ENCODE results near the gene PGM5. TPM values are rescaled to one million over a fixed set of nuclear protein-coding genes. Genes with fewer than 3 reads are reported as not detected.

PGM5 gene
- total RNA-seq, 1 donor from 2014 or later = 9.8 TPM

DNA sequence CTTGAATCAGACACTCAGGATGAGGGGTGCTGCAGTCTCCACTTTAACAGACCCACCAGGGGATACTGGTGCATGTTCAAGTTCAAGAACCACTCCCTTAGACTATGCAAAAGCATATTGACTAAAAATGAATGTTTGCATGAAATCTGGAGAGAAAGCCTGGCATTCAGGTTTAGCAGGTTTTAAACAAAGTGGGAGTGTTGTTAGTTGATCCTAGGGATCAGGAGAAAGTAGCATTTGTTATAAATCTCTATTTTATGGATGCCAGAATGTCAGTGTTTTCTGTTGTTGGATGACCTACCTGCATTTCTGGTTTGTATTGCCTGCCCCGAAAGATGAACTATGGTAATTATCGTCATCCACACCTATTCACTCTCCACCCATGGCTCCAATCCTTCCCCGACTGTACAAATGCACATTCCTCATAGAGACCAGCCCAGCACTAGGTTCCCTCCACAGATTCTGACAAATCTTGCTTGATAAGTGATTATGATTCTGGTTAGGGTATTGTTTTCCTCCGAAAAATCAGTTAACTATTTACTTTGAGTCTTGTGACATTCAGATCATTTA is 167.0 kb downstream of the PGM5 start:
- peak overlapping the region; percentile 81 for H3K27ac Mint-ChIP-seq
- H3K27me3 Mint-ChIP-seq (ENCODE audit: low read depth) = peaks cover 8% of the 10 kb centered on the region
- H3K4me3 Mint-ChIP-seq = no peak overlapping the region
- H3K4me1 Mint-ChIP-seq = peaks cover 30% of the 10 kb centered on the region
- DNase-seq (ENCODE audit: low spot score in 2 of 2, unreplicated experiment in 2 of 2) = no peak
- peaks cover 12% of the 10 kb centered on the region for H3K9me3 Mint-ChIP-seq
- no peaks in the 10 kb centered on the region for H3K36me3 Mint-ChIP-seq
- TF ChIP-seq, protein P1, sequence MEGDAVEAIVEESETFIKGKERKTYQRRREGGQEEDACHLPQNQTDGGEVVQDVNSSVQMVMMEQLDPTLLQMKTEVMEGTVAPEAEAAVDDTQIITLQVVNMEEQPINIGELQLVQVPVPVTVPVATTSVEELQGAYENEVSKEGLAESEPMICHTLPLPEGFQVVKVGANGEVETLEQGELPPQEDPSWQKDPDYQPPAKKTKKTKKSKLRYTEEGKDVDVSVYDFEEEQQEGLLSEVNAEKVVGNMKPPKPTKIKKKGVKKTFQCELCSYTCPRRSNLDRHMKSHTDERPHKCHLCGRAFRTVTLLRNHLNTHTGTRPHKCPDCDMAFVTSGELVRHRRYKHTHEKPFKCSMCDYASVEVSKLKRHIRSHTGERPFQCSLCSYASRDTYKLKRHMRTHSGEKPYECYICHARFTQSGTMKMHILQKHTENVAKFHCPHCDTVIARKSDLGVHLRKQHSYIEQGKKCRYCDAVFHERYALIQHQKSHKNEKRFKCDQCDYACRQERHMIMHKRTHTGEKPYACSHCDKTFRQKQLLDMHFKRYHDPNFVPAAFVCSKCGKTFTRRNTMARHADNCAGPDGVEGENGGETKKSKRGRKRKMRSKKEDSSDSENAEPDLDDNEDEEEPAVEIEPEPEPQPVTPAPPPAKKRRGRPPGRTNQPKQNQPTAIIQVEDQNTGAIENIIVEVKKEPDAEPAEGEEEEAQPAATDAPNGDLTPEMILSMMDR (IDR thresholded peaks at IDR 0.05; ENCODE audit: unreplicated experiment) = no peak

DNA sequence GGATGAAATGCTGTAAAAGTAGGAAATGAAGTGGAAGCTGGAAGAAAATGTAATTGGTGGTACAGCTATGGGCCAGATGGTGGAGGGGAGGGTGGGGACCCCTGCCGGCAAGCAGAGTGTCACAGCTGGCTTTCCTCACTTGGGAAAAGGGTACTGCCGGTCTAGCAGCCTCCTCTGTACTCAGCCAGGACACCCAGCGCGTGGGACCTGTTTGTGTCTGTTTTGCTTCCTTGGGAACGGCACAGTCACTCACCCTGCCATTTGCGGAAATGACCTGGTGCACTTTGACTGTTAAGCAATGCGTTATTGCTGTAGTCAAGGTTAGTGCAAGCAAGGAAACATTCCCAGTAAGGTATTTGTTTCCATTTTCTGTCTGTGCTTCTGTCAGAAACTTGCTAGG is 174.2 kb downstream of the PGM5 start:
- DNase-seq (ENCODE audit: low spot score in 2 of 2, unreplicated experiment in 2 of 2) = no peak
- Mint-ChIP-seq H3K27ac (no peak overlapping the region), H3K4me3 (no peak overlapping the region), H3K4me1 (peaks cover 3% of the 10 kb centered on the region), H3K36me3 (no peaks in the 10 kb centered on the region), H3K9me3 (no peaks in the 10 kb centered on the region), H3K27me3 (ENCODE audit: low read depth) (peaks cover 25% of the 10 kb centered on the region)
- TF ChIP-seq, protein P1 (IDR thresholded peaks at IDR 0.05; ENCODE audit: unreplicated experiment) = no peak

- no peaks in the 10 kb centered on the region for H3K36me3 Mint-ChIP-seq
- H3K4me1 Mint-ChIP-seq = peaks cover 6% of the 10 kb centered on the region
- DNase-seq (ENCODE audit: low spot score in 2 of 2, unreplicated experiment in 2 of 2) = no peak
- no peak overlapping the region for H3K4me3 Mint-ChIP-seq
- H3K27me3 Mint-ChIP-seq (ENCODE audit: low read depth) = peaks cover 25% of the 10 kb centered on the region
- H3K9me3 Mint-ChIP-seq = no peaks in the 10 kb centered on the region
- no peak overlapping the region for H3K27ac Mint-ChIP-seq
- TF ChIP-seq, protein P1 (IDR thresholded peaks at IDR 0.05; ENCODE audit: unreplicated experiment) = no peak
Measured at GRCh38 chr9:68532131-68532530, 175.7 kb downstream of the PGM5 start.

DNA sequence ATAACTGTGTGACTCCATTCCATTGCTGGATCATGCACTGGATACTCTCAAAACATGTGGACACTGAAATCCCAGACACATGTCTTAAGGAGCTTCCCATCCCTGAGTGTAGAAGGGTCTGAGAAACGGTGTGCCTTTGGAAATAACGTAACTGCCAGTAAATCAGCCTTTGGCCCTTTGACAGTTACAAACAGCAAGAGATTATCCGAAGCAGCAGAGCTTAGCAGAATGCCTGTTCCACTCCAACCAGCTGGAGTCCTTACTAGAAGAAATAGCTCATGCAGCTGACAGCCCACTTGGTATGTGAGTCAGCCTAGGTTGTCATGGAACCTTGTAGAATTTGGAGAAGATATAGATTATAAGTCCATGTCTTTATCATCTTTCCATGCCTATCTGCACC is 177.3 kb downstream of the PGM5 start:
- Mint-ChIP-seq H3K36me3 (no peaks in the 10 kb centered on the region), H3K27me3 (ENCODE audit: low read depth) (peaks cover 28% of the 10 kb centered on the region), H3K9me3 (no peaks in the 10 kb centered on the region), H3K4me1 (peaks cover 9% of the 10 kb centered on the region), H3K4me3 (no peak overlapping the region), H3K27ac (no peak overlapping the region)
- TF ChIP-seq, protein P1 (IDR thresholded peaks at IDR 0.05; ENCODE audit: unreplicated experiment) = no peak
- DNase-seq (ENCODE audit: low spot score in 2 of 2, unreplicated experiment in 2 of 2) = no peak

- Mint-ChIP-seq H3K27me3 (ENCODE audit: low read depth) (peaks cover 38% of the 10 kb centered on the region), H3K9me3 (peaks cover 5% of the 10 kb centered on the region), H3K27ac (no peak overlapping the region), H3K4me1 (peaks cover 15% of the 10 kb centered on the region), H3K36me3 (no peaks in the 10 kb centered on the region), H3K4me3 (no peak overlapping the region)
- TF ChIP-seq, protein P1 (IDR thresholded peaks at IDR 0.05; ENCODE audit: unreplicated experiment) = no peak
- no peak for DNase-seq (ENCODE audit: low spot score in 2 of 2, unreplicated experiment in 2 of 2)
Measured at GRCh38 chr9:68536876-68537615, 180.6 kb downstream of the PGM5 start.

All from mesothelial cell of epicardium (in vitro differentiated cells).